Common myeloid progenitor, CD34-positive (primary cell): ENCODE data around the gene MYO15A. TPM values are rescaled to one million over a fixed set of nuclear protein-coding genes. Genes with fewer than 3 reads are reported as not detected.

ENCODE experiments used
- CTCF ChIA-PET: fragments of 350-600 bp; sonication (Branson Sonifier 250); formaldehyde crosslinking; loops from one replicate; lab custom pipeline; 2021; ENCODE audit warnings: antibody characterized with exemption; lab: Charles Lee
- POLR2A ChIA-PET: fragments of 350-600 bp; sonication (Branson Sonifier 250); formaldehyde crosslinking; loops from one replicate; lab custom pipeline; 2021; ENCODE audit warnings: antibody characterized with exemption; lab: Charles Lee
- DNase-seq, 3 donors: peaks; one replicate each; pipeline versions ENCODE4 v3.0.0 to v3.0.0-alpha.2; 2013
- H3K27ac ChIP-seq, 2 experiments: 1 replicate in 1 of 2; 2 replicates in 1 of 2; pipeline ENCODE4 v1.7.0; 2013; ENCODE audit warnings: inconsistent platforms in 2 of 2, low read length in 2 of 2, mild to moderate bottlenecking in 2 of 2, low read depth in 1 of 2, moderate library complexity in 1 of 2; ENCODE audit not compliant: severe bottlenecking in 2 of 2, insufficient read depth in 1 of 2, poor library complexity in 1 of 2
- H3K27me3 ChIP-seq, 5 experiments: replicated peaks in 2 of 5; 1 replicate in 3 of 5; 2 replicates in 2 of 5; pipeline versions ENCODE4 v1.6.1 to v1.7.0; 2013; ENCODE audit warnings: low read length in 4 of 5, mild to moderate bottlenecking in 2 of 5, moderate library complexity in 2 of 5, inconsistent platforms in 1 of 5; ENCODE audit not compliant: insufficient read depth in 5 of 5, control insufficient read depth in 4 of 5
- H3K36me3 ChIP-seq, 4 experiments: 1 replicate in 2 of 4; 2 replicates in 2 of 4; pipeline versions ENCODE4 v1.6.1 to v1.7.0; 2013; ENCODE audit warnings: low read length in 3 of 4, control low read depth in 1 of 4, mild to moderate bottlenecking in 1 of 4; ENCODE audit not compliant: control insufficient read depth in 4 of 4, insufficient read depth in 4 of 4
- H3K4me1 ChIP-seq, 4 experiments: 1 replicate in 3 of 4; 2 replicates in 1 of 4; pipeline versions ENCODE4 v1.6.1 to v1.7.1; 2013; ENCODE audit warnings: low read length in 3 of 4, mild to moderate bottlenecking in 3 of 4, control low read depth in 1 of 4, inconsistent platforms in 1 of 4, moderate library complexity in 1 of 4; ENCODE audit not compliant: control insufficient read depth in 4 of 4, insufficient read depth in 4 of 4; ENCODE audit errors: control extremely low read depth in 1 of 4
- H3K4me3 ChIP-seq, 7 experiments: 1 replicate in 4 of 7; 2 replicates in 3 of 7; pipeline versions ENCODE4 v1.5.1 to v1.7.0; 2013; ENCODE audit warnings: mild to moderate bottlenecking in 7 of 7, low read length in 6 of 7, moderate library complexity in 6 of 7, inconsistent platforms in 2 of 7, low read depth in 2 of 7, control low read depth in 1 of 7; ENCODE audit not compliant: insufficient read depth in 4 of 7, control insufficient read depth in 1 of 7; ENCODE audit errors: extremely low read depth in 1 of 7
- H3K9me3 ChIP-seq, 5 experiments: 1 replicate in 4 of 5; 2 replicates in 1 of 5; pipeline versions ENCODE4 v1.6.1 to v1.7.1; 2013; ENCODE audit warnings: low read length in 4 of 5, mild to moderate bottlenecking in 2 of 5, inconsistent platforms in 1 of 5, low read depth in 1 of 5, moderate library complexity in 1 of 5; ENCODE audit not compliant: control insufficient read depth in 4 of 5, insufficient read depth in 2 of 5; ENCODE audit errors: control extremely low read depth in 1 of 5
- WGBS: methylation state at CpG from one replicate; pipeline ENCODE4 v1.1.5; 2013; ENCODE audit not compliant: insufficient coverage; 5-methylcytosine and 5-hydroxymethylcytosine counted together
- polyA plus RNA-seq: library from polyadenylated mRNA; unstranded; fragments of 120-200 nt; gene quantifications from one replicate; pipeline ENCODE4 v1.2.1, GENCODE V29; 2013

MYO15A gene, protein sequence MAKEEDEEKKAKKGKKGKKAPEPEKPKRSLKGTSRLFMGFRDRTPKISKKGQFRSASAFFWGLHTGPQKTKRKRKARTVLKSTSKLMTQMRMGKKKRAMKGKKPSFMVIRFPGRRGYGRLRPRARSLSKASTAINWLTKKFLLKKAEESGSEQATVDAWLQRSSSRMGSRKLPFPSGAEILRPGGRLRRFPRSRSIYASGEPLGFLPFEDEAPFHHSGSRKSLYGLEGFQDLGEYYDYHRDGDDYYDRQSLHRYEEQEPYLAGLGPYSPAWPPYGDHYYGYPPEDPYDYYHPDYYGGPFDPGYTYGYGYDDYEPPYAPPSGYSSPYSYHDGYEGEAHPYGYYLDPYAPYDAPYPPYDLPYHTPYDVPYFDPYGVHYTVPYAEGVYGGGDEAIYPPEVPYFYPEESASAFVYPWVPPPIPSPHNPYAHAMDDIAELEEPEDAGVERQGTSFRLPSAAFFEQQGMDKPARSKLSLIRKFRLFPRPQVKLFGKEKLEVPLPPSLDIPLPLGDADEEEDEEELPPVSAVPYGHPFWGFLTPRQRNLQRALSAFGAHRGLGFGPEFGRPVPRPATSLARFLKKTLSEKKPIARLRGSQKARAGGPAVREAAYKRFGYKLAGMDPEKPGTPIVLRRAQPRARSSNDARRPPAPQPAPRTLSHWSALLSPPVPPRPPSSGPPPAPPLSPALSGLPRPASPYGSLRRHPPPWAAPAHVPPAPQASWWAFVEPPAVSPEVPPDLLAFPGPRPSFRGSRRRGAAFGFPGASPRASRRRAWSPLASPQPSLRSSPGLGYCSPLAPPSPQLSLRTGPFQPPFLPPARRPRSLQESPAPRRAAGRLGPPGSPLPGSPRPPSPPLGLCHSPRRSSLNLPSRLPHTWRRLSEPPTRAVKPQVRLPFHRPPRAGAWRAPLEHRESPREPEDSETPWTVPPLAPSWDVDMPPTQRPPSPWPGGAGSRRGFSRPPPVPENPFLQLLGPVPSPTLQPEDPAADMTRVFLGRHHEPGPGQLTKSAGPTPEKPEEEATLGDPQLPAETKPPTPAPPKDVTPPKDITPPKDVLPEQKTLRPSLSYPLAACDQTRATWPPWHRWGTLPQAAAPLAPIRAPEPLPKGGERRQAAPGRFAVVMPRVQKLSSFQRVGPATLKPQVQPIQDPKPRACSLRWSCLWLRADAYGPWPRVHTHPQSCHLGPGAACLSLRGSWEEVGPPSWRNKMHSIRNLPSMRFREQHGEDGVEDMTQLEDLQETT (N-terminal part only)
- polyA plus RNA-seq, result 1.8 TPM

DNA sequence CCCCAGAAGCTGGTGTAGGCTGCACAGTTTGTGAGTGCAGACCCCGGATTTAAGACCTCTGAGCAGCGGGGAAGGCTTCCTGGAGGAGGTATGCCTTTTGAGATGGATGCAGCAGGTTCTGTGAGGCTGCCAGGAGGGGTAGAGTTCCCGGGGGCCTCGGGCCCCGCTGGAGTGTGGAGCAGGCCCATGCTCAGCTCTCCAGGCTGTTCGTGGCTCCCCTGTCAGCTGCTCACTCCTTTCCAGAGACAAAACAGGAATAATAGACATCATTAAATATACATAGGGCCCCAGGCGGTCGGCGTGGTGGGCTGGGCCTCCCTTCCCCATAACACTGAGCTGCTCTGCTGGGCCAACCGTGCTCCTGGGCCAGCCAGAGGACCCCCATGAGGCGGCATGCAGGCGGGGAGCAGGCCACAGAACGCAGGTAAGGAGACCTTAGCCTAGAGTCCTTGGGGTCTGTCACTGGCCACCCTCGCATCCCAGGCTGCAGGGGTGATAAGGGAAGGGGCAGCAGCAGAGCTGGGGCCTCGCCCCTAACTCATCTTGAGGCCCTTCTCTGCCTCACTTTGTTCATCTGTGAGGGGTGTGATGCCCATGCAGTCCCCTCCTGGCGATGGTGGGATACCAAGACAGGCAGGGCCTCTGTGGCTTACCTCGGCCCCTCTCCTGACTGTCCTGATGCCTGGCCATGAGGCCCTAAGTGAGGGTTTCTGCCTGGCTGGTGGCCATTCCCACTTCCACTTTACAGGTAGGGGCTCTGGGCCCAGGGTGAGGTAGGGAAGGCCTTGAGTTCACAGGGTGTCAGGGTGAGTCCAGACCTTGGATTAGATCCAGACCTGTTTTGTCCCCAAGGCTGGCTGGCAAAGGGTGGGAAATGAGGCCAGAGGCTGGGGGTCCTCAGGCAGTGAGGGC, at the start of gene MYO15A:
Gene MYO15A, plus strand, starts transcription at position 356 of the 912 bp plus-strand sequence. CDS start 10,045 bp downstream, outside the sequence.
- H3K27me3 ChIP-seq, result no peaks in the 10 kb centered on the region
- CTCF ChIA-PET, result no interaction called here
- 95% methylated on average over 13 of the region's 17 CpGs for WGBS
- peaks cover 0 to 41% (median 24%) of the 10 kb centered on the region in 4 experiments for H3K36me3 ChIP-seq
- H3K9me3 ChIP-seq, result no peaks in the 10 kb centered on the region
- H3K4me3 ChIP-seq, result no peak within 1 kb of the TSS
- H3K4me1 ChIP-seq, result peaks cover 0 to under 1% (median 0%) of the 10 kb centered on the region in 4 experiments
- no peak for DNase-seq
- no peak within 1 kb of the TSS for H3K27ac ChIP-seq
- POLR2A ChIA-PET, result no interaction called here

DNA sequence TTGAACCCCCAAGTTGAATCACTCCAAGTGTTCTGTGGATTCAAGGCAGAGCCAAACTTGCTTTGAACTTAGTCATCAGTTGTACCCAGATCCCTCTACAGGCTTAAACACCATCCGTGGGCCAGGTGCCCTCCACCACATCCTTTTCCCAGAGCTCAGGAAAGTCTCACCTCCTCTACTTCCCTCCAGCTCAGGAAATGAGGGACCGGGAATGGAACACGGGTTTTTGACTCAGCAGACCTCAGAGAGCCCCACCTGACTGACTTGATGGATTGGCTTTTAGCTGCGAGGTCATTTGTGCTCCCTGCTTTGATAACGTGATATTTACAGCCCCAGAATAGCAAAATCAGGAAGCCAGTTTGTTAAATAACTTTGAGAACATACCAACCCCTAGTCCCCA, 49.3 kb upstream of the MYO15A start:
- no peak for DNase-seq
- 16% methylated on average over 5 of the region's 5 CpGs for WGBS
- no peaks in the 10 kb centered on the region for H3K27me3 ChIP-seq
- CTCF ChIA-PET, result interaction anchor here (1.4 kb wide), 1 partner anchor 204 kb away, joined by 5 read pairs; no protein-coding TSS in a partner anchor
- H3K36me3 ChIP-seq, result peaks cover 19 to 57% (median 43%) of the 10 kb centered on the region in 4 experiments
- H3K4me3 ChIP-seq, result no peak overlapping the region
- peak overlapping the region in 1 of 2 experiments; percentile 20 for H3K27ac ChIP-seq
- no peaks in the 10 kb centered on the region for H3K9me3 ChIP-seq
- POLR2A ChIA-PET, result no interaction called here
- H3K4me1 ChIP-seq, result peaks cover 0 to 11% (median 5%) of the 10 kb centered on the region in 4 experiments

DNA sequence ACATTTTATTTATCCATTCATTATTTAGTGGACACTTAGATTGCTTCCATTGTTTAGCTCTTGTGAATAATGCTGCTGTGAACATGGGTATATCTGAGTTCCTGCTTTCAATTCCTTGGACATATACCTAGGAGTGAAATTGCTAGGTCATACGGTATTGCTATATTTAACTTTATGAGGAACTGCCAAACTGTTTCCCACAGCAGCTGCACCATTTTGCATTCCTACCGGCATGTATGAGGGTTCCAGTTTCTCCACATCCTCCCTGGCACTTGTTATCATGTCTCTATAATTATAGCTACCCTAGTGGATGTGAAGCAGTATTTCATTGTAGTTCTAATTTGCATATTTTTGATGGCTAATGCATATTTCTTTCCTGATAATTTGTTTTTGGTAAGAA, 44.5 kb upstream of the MYO15A start:
- H3K27me3 ChIP-seq, result no peaks in the 10 kb centered on the region
- no CpG with 5 or more reads among the region's 2 CpGs for WGBS
- peaks cover 0 to 1% (median 0%) of the 10 kb centered on the region in 4 experiments for H3K4me1 ChIP-seq
- H3K27ac ChIP-seq, result no peak overlapping the region
- H3K36me3 ChIP-seq, result peaks cover 6 to 57% (median 43%) of the 10 kb centered on the region in 4 experiments
- ChIA-PET POLR2A (no interaction called here), CTCF (no interaction called here)
- H3K4me3 ChIP-seq, result no peak overlapping the region
- no peaks in the 10 kb centered on the region for H3K9me3 ChIP-seq
- no peak for DNase-seq

DNA sequence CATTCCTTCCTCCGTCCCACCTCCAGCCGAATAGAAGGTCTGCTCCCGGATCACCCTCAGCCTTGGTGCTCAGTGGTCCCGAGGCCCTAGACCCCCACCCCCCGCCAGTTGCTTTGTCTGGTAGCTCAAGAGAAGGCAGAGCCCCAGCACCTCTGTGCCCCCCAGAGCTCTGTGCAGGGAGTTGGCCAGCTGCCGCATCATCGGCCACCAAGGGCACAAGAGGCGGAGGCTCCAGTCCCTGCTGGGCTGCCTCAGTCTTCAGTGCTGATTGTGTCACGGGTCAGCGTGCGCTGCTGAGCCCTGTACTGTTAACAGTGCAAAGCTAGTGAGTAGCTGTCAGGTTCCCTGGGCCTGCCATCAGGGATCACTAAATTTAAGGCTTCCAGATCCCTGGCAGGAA, 43.0 kb upstream of the MYO15A start:
- Histone ChIP-seq H3K36me3 (peaks cover 0 to 51% (median 39%) of the 10 kb centered on the region in 4 experiments), H3K27me3 (no peaks in the 10 kb centered on the region), H3K4me1 (peaks cover 0 to 3% (median under 1%) of the 10 kb centered on the region in 4 experiments), H3K9me3 (no peaks in the 10 kb centered on the region), H3K27ac (no peak overlapping the region), H3K4me3 (no peak overlapping the region)
- WGBS, result 100% methylated on average over 8 of the region's 11 CpGs
- CTCF ChIA-PET, result interaction anchor here (1.0 kb wide), 1 partner anchor 8 kb away, joined by 3 read pairs; no protein-coding TSS in a partner anchor
- no peak for DNase-seq
- POLR2A ChIA-PET, result no interaction called here

DNA sequence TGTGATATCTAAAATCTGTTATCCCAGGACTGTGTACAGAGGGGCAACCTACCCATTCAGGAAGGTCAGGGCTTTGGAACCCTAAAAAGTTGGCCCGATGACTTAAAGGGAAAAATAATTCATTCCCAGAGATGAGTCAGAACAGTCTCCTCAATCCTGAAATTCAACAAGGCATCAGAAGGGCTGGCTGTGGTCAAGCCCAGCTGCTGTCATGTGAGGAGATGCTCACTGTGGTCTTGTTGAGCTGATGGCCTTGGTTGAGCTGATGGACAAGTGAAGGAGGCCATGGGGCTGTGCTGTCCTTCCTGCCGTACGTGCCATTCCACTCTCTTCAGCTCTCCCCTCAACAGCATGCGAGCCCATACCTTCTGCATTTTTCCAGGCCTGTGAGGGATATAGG, 41.7 kb upstream of the MYO15A start:
- H3K4me1 ChIP-seq, result peaks cover 2 to 14% (median 8%) of the 10 kb centered on the region in 4 experiments
- DNase-seq, result no peak
- no peaks in the 10 kb centered on the region for H3K9me3 ChIP-seq
- CTCF ChIA-PET, result interaction anchor here (1.9 kb wide), 1 partner anchor 13 kb away, joined by 4 read pairs; no protein-coding TSS in a partner anchor
- POLR2A ChIA-PET, result no interaction called here
- no peak overlapping the region for H3K4me3 ChIP-seq
- no peaks in the 10 kb centered on the region for H3K27me3 ChIP-seq
- peaks cover 0 to 42% (median 29%) of the 10 kb centered on the region in 4 experiments for H3K36me3 ChIP-seq
- no peak overlapping the region for H3K27ac ChIP-seq
- 100% methylated on average over 2 of the region's 4 CpGs for WGBS

DNA sequence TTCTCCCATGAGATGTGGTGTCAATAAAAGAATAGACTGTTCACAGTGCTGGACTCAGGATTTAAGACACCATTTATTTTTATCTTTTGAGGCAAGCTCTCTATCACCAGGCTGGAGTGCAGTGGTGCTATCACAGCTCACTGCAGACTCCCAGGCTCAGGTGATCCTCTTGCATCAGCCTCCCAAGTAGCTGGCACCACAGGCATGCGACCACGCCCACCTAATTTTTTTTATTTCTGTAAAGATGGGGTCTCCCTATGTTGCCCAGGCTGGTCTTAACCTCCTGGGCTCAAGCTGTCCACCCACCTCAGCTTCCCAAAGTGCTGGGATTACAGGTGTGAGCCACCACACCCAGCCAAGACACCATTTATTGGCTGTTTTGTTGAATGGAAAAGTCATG, 39.5 kb upstream of the MYO15A start:
- POLR2A ChIA-PET, result no interaction called here
- no peak overlapping the region for H3K27ac ChIP-seq
- no peak for DNase-seq
- H3K4me1 ChIP-seq, result peaks cover 2 to 14% (median 8%) of the 10 kb centered on the region in 4 experiments
- no peak overlapping the region for H3K4me3 ChIP-seq
- WGBS, result no CpG with 5 or more reads among the region's 2 CpGs
- H3K27me3 ChIP-seq, result no peaks in the 10 kb centered on the region
- H3K36me3 ChIP-seq, result peaks cover 0 to 33% (median 21%) of the 10 kb centered on the region in 4 experiments
- CTCF ChIA-PET, result interaction anchor here (0.9 kb wide), 1 partner anchor 68 kb away, joined by 3 read pairs; no protein-coding TSS in a partner anchor
- no peaks in the 10 kb centered on the region for H3K9me3 ChIP-seq
